HG03432 (cell line): ENCODE results near the gene CTNNA2.
"Not testable (repeated sequence)": the region's sequence is repeated elsewhere in the genome, so short reads cannot be mapped to it uniquely, and the experiment has no call there.

Source experiments
- ATAC-seq: cut with Tn5 transposase; IDR thresholded peaks from one replicate; pipeline ENCODE4 v1.9.1; 2021; ENCODE audit warnings: mild to moderate bottlenecking, moderate library complexity; ENCODE audit not compliant: unreplicated experiment

Gene CTNNA2

GRCh38 chr2:80126596-80127189, 613.8 kb downstream of the CTNNA2 start:
- ATAC-seq, result no peak

- no peak for ATAC-seq
These were observed 615.2 kb downstream of the CTNNA2 start for GRCh38 chr2:80128080-80128479.

DNA sequence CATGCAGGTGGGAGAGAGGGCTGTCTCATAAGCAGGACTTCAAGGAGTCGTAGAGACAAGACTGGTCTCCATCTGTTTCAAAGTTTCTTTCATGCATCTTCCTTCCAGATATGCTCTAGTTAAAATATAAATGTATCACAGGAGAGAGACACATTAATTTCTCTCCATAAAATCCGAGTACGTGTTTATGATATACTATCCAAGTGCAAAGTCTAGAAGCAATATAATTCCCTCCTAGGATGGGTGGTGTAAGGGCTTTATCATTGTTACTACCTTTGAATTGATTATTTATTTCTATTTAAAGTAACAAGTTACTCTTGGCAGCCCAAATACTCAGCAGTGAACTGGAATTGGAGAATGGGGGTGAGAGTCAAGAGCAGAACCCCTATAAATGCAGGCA, 619.4 kb downstream of the CTNNA2 start:
- ATAC-seq, result no peak

DNA sequence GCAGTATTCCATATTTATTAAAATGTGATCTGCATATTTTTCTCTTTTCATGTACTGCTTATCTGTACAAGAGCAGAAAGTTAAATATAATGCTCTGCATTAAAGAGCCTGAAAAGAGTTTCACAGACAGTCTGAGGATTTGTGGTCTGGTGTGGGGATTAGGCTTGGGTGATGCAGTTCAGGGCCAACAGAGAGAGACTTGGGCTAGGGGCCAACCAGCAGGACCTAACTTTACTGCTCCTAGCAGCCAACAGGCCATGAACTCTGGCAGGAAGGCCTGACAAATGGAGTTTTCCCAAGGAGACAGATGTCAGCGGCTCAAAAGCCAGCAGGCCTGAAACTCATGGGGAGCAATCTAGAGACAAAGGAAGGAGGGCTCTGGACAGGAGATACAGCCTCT, 622.1 kb downstream of the CTNNA2 start:
- no peak for ATAC-seq

DNA sequence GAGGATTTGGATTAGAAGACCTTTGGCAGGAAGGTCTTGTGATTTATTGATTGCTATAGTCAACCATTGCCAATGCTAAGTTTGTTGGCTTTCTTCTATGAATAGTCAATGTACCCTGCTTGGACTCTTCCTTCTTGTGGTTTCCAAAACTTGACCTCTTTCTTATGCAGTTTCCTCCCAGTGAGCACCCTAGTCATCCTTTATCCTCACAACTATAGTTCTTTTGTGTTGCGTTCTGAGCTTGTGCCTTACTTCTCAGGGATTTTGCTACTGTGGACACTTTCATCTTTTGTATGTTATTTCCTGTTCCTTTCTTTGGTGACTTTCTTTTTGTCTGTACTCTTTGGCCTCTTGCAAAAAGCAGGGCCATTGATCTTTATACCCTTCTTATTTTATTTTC, 623.5 kb downstream of the CTNNA2 start:
- ATAC-seq, result no peak

- no peak for ATAC-seq
These were observed 626.1 kb downstream of the CTNNA2 start for GRCh38 chr2:80139001-80139400.

DNA sequence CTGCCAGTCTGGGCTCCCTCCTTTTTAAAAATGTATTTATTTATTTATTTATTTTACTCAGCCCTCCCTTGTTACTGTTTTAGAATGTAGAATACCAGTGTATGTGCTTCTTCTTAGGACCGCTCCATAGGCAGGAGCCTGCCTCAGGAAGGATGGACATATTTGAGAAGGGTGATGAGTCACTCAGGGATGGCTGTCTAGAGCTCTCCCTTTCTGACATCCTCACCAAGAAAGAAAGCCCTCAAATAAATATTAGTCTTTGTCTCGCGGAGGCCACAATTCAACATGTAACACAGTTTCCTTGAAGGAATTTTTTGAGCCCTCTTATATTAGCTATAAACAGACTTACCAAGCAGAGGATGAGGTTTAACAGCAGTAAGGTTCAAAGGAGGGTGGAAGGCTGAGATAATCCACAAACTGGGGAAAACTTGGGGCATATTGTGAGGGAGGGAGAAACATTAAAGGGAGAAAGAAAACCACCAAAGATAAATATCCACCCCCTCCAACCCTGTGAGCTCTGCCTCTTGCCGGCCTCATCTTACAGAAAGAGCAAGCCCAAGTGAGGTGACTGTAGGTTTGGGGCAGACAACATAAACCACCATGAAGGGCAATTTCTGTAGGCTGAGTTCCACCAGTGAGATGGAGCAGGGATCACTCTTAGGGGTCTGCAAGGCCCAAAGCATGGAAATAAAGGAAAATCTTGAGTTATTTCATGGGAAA, 628.3 kb downstream of the CTNNA2 start:
- ATAC-seq, result no peak

GRCh38 chr2:80145499-80145898, 632.6 kb downstream of the CTNNA2 start:
- ATAC-seq, result no peak

GRCh38 chr2:80146757-80147156, 633.9 kb downstream of the CTNNA2 start:
- not testable (repeated sequence) for ATAC-seq

- ATAC-seq, result no peak
These were observed 634.8 kb downstream of the CTNNA2 start for GRCh38 chr2:80147690-80148089.

DNA sequence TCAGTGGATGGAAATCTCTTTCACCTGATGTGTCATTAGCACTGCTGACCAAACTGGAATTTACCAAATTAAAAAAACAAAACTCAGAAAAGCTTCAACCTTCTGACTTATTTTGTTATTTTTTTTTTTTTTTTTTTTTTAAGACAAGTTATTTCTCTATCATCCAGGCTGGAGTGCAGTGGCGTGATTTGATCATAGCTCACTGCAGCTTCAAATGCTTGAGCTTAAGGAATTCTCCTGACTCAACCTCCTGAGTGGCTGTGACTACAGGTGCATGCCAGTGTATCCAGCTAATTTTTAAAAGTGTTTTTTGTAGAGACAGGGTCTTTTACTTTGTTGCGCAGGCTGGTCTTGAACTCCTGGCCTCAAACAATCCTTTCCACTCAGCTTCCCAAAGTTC, 636.1 kb downstream of the CTNNA2 start:
- no peak for ATAC-seq

- ATAC-seq, result no peak
These were observed 637.1 kb downstream of the CTNNA2 start for GRCh38 chr2:80149991-80150390.

DNA sequence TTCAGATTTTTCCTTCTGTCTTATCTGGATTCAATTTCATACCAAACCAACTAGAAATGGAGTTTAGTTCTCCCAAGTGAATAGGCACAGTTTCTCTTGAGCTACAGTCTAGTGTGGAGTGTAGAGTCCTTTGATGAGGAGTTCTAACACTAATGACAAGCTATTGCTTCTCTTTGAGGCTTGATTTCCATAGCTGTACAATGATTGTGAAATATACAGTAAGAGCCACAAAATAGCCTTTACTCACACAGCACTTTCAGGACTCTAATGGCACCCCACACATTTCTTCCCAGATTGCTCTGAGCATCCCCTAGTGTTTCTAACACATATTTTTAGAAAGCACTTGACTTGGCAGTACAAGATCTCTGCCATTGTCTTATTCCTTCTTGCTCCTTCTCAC, 638.4 kb downstream of the CTNNA2 start:
- no peak for ATAC-seq

DNA sequence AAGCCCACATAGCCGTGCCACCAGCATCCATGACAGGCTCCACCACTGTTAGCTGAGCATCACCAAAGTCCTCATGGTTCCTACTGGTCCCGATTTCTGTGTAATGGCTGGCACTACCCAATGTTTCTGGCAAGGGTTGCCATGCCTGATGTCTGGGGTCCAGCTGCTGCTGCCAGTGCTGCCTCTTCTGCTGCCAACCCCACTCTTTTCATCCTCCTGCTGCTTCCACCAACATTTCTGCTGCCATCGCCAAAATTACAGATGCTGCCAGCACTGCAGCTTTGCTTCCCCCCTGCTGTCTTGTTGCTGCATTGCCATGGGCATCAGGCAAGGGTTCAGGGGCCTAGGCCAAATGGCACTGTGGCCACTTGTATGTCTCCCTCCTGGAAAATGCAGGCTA, 638.8 kb downstream of the CTNNA2 start:
- no peak for ATAC-seq

DNA sequence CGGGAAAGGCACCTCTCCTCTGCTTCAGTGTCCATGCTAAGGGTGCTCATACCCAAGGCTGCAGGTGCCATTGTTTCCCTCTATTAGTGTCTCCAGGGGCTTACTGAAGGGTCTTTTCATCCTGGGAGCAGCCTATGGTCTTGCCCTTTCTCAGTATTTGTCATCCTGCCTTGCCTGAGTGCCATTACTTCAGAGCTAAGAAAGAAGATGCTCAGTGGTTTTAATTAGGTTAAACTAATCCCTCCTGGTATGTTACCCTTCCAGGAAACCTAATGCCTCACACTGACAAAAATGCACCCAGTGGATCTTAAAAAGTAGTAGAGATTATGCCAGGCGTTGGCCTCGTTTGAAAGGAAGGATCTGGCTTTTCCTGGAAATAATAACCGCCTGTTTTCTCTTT, 640.3 kb downstream of the CTNNA2 start:
- ATAC-seq, result no peak

DNA sequence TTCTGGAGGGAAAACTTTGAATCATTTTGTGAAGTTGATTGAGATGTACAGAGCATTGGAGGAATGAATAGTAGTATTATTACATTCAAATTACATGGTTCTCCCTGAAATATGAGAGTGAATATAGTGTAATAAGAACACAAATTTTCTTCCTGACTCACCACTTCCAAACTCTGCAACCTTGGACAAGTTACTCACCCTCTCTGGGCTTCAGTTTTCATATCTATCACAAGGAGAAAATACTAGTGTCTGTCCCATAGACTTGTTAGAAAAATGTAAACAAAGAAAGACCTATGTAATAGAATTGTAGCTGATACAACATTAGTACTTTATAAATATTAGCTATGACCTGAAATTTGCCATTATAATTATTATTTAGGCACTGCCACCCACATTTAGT, 640.9 kb downstream of the CTNNA2 start:
- no peak for ATAC-seq

GRCh38 chr2:80154231-80154915, 641.5 kb downstream of the CTNNA2 start:
- ATAC-seq, result no peak

DNA sequence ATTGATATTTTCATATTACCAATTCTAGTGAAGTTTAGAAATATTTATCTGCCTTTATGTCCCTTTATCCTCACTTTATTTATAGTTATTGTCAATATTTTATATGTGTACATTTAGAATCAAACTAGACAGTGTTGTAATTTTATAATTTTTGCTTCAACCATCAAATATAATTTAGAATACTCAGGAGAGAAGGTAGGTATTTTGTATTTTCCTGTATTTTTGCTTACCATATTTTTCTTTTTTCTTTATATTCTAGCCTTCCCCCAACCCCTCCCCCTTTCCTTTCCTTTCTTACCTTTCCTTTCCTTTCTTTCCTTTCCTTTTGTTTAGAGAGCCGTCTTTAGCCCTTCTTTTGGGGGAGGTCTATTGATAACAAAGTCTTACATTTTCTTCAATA, 651.5 kb downstream of the CTNNA2 start:
- ATAC-seq, result no peak

DNA sequence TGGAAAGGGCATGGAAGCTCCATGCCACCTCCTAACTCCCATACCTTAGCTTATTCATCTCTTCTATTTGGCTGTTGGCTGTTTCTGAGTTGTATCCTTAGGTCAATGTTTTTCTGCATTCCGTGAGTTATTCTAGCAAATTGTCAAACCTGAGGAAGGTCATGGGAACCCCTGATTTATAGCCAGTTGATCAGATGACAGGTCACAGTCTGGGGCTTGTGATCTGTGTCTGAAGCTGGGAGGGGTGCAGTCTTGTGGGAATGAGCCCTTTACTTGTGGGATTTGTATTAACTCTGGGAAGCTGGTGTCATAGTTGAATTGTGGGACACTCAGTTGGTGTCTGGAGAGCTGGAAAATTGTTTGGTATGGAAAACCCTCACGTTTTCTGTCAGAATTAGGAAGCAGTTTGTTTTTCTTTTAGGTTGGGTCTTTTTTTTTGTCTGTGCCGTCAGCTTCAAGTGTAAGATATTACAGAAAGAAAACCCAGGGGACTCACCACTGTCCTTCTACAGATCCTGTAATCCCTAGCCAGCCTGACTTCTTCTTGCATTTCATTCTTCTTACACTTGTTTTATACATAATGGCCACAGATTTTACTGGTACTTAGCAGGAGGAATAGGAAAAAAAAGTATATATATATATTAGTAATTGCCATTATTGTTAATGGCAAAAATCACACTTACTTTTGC, 653.8 kb downstream of the CTNNA2 start:
- ATAC-seq, result no peak

GRCh38 chr2:80167284-80167808, 654.5 kb downstream of the CTNNA2 start:
- ATAC-seq, result no peak

DNA sequence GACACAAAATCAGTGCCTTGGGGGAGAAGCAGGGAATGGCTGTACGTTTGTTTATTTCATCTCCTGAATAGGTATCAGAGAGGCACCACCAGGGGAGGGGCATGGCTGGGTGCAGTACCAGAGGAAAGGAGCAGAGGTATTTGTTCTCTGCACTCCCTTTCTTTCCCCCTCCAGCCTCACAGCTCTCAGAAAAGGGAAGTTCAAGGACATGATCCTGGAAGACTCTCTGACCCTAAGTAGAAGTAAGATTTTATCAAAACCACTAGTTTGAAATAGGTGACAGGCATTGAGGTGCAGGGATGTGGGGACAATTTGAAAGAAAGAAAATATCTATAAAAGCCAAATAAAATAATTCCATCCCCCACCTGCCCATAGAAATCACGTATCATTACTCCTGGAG, 655.2 kb downstream of the CTNNA2 start:
- no peak for ATAC-seq
